OCI-LY1 (cell line): ENCODE measurements around the gene CLDN25.

Experiments used
- CTCF ChIP-seq: fragments of 200-600 bp; sonication (generic), shearing (Covaris generic); IDR thresholded peaks from 2 replicates; pipeline ENCODE4 v1.5.1; 2017; ENCODE audit warnings: mild to moderate bottlenecking, antibody characterized with exemption, low read length, moderate library complexity, mixed read lengths
- EZH2 ChIP-seq: fragments of 200-600 bp; sonication (generic), shearing (Covaris generic); IDR thresholded peaks from 2 replicates; pipeline ENCODE4 v1.8.0; 2017; ENCODE audit warnings: borderline replicate concordance, mixed run types, mild to moderate bottlenecking, antibody characterized with exemption, low read length, moderate library complexity, mixed read lengths

- TF ChIP-seq CTCF (no peak), EZH2 (no peak)
Measured at GRCh38 chr11:113817162-113817561, 37.6 kb downstream of the CLDN25 start.
